ENCODE results near the gene SPEG. TPM values are rescaled to one million over a fixed set of nuclear protein-coding genes. Genes with fewer than 3 reads are reported as not detected.

SPEG gene
- total RNA-seq, 2 donors from 2014 or later = 82.2 to 90.8 TPM

- Histone ChIP-seq H3K9me3 (no peaks in the 10 kb centered on the region), H3K36me3 (peaks cover 51% of the 10 kb centered on the region), H3K27me3 (no peaks in the 10 kb centered on the region), H3K4me1 (peaks cover 0 to 76% of the 10 kb centered on the region in 2 donors), H3K4me3 (no peak overlapping the region), H3K27ac (peak overlapping the region; percentile 49 to 56)
- no peak for DNase-seq (ENCODE audit: low spot score)
- TF ChIP-seq, protein P1, sequence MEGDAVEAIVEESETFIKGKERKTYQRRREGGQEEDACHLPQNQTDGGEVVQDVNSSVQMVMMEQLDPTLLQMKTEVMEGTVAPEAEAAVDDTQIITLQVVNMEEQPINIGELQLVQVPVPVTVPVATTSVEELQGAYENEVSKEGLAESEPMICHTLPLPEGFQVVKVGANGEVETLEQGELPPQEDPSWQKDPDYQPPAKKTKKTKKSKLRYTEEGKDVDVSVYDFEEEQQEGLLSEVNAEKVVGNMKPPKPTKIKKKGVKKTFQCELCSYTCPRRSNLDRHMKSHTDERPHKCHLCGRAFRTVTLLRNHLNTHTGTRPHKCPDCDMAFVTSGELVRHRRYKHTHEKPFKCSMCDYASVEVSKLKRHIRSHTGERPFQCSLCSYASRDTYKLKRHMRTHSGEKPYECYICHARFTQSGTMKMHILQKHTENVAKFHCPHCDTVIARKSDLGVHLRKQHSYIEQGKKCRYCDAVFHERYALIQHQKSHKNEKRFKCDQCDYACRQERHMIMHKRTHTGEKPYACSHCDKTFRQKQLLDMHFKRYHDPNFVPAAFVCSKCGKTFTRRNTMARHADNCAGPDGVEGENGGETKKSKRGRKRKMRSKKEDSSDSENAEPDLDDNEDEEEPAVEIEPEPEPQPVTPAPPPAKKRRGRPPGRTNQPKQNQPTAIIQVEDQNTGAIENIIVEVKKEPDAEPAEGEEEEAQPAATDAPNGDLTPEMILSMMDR (IDR thresholded peaks at IDR 0.05) = no peak
Measured at GRCh38 chr2:219465659-219466561, 31.3 kb downstream of the SPEG start.

DNA sequence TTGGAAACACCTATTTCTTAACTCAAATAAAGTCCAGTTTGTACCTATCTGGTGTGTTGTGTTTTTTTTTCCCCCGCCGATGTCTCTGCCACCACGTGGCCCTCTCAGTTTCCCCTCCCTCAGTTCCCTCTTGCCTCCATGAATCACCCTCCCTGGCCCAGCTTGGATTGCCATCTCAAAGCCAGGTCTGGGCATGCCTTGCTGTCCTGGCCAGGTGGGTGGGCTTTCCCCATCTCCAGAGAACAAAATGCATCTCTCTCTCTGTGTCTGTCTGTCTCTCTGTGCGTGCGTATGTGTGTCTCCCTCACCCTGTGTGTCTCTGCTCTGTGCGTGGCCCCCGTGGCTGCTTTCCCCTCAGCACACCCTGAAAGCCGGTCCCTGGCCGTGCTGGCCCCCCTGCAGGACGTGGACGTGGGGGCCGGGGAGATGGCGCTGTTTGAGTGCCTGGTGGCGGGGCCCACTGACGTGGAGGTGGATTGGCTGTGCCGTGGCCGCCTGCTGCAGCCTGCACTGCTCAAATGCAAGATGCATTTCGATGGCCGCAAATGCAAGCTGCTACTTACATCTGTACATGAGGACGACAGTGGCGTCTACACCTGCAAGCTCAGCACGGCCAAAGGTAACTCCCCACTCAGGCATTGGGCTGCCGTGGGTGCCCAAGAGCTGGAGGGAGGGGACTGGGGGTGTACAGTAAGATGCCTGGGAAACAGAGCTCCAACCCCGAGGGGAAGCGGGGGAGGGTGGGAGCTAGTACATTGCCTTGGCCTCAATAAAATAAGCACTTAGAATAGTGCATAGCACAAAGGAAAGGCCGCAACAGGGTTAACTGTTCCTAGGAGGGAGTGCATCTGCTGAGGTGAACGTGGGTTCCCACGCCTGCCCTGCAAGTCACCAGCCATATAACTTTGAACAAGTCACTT lies 32.4 kb downstream of the SPEG start:
- DNase-seq (ENCODE audit: low spot score) = no peak
- H3K9me3 ChIP-seq = no peaks in the 10 kb centered on the region
- TF ChIP-seq, protein P1 (IDR thresholded peaks at IDR 0.05) = no peak
- peak overlapping the region; percentile 35 to 79 for H3K27ac ChIP-seq
- H3K4me3 ChIP-seq = no peak overlapping the region
- H3K36me3 ChIP-seq = peaks cover 55% of the 10 kb centered on the region
- no peaks in the 10 kb centered on the region for H3K27me3 ChIP-seq
- H3K4me1 ChIP-seq = peaks cover 0 to 77% of the 10 kb centered on the region in 2 donors

GRCh38 chr2:219467736-219468075 lies 33.1 kb downstream of the SPEG start:
- no peak overlapping the region for H3K4me3 ChIP-seq
- peak overlapping the region; percentile 70 to 79 for H3K27ac ChIP-seq
- DNase-seq (ENCODE audit: low spot score) = no peak
- no peaks in the 10 kb centered on the region for H3K9me3 ChIP-seq
- no peaks in the 10 kb centered on the region for H3K27me3 ChIP-seq
- TF ChIP-seq, protein P1 (IDR thresholded peaks at IDR 0.05) = no peak
- peaks cover 55% of the 10 kb centered on the region for H3K36me3 ChIP-seq
- peaks cover 0 to 80% of the 10 kb centered on the region in 2 donors for H3K4me1 ChIP-seq

DNA sequence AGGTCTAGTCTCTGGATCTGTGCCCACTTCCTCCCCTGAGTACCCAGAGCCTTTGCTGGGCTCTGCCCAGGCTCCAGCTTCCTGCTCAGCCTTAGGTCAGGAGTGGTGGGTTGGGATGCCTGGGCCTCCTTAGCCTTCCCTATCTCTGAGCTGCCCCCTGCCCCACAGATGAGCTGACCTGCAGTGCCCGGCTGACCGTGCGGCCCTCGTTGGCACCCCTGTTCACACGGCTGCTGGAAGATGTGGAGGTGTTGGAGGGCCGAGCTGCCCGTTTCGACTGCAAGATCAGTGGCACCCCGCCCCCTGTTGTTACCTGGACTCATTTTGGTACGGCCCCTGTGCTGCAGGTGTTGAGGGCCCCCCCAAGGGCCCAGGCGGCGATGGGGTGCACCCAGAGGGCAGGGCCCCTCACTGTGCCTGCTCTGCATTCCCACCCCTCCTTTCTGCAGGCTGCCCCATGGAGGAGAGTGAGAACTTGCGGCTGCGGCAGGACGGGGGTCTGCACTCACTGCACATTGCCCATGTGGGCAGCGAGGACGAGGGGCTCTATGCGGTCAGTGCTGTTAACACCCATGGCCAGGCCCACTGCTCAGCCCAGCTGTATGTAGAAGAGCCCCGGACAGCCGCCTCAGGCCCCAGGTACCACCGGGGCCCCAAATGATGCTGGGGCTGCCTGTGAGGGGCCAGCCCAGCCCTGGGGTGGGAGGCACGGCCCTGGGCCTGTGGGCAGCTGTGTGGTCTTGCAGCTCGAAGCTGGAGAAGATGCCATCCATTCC lies 34.0 kb downstream of the SPEG start:
- Histone ChIP-seq H3K27ac (peak overlapping the region; percentile 70 to 79), H3K9me3 (no peaks in the 10 kb centered on the region), H3K27me3 (no peaks in the 10 kb centered on the region), H3K4me1 (peaks cover 0 to 80% of the 10 kb centered on the region in 2 donors), H3K4me3 (no peak overlapping the region), H3K36me3 (peaks cover 60% of the 10 kb centered on the region)
- TF ChIP-seq, protein P1 (IDR thresholded peaks at IDR 0.05) = no peak
- no peak for DNase-seq (ENCODE audit: low spot score)

GRCh38 chr2:219469186-219469724 lies 34.6 kb downstream of the SPEG start:
- H3K9me3 ChIP-seq = no peaks in the 10 kb centered on the region
- DNase-seq (ENCODE audit: low spot score) = no peak
- peaks cover 0 to 76% of the 10 kb centered on the region in 2 donors for H3K4me1 ChIP-seq
- H3K27ac ChIP-seq = peak overlapping the region; percentile 70 to 79
- no peaks in the 10 kb centered on the region for H3K27me3 ChIP-seq
- peaks cover 64% of the 10 kb centered on the region for H3K36me3 ChIP-seq
- H3K4me3 ChIP-seq = no peak overlapping the region
- TF ChIP-seq, protein P1 (IDR thresholded peaks at IDR 0.05) = no peak

Data from right atrium auricular region (tissue), 2 donors.